ENCODE results near the gene AKT1. TPM values are rescaled to one million over a fixed set of nuclear protein-coding genes. Genes with fewer than 3 reads are reported as not detected.
A peak's percentile ranks its signal among the peaks of the same experiment; 100 is the strongest.

Gene AKT1
- total and polyA plus RNA-seq, 2 of the 13 experiments (the other 11 are each of a cell fraction or from before 2014, with no cell fraction given) = 96.2 to 116 TPM

GRCh38 chr14:104749111-104749649 lies 46.4 kb downstream of the AKT1 start (continued):
- TF ChIP-seq CHD4 (IDR thresholded peaks at IDR 0.05; ENCODE audit: borderline replicate concordance, low read length) (no peak), ZBTB7B (CRISPR knock-in tag; IDR thresholded peaks at IDR 0.05) (no peak), JUN (CRISPR knock-in tag; IDR thresholded peaks at IDR 0.05) (0 out of 2 replicates have a peak, but pooled peaks have one; percentile 50), ZNF326 (CRISPR knock-in tag; IDR thresholded peaks at IDR 0.05; ENCODE audit: borderline replicate concordance) (peak; percentile 80), ZNF841 (CRISPR knock-in tag; IDR thresholded peaks at IDR 0.05; ENCODE audit: borderline replicate concordance) (no peak), ZFAT (CRISPR knock-in tag; conservative IDR thresholded peaks at IDR 0.05) (no peak), FIP1L1 (IDR thresholded peaks at IDR 0.05; ENCODE audit: borderline replicate concordance, insufficient read depth, low read depth, low read length) (0 out of 2 replicates have a peak, but pooled peaks have one; percentile 86), MNT (IDR thresholded peaks at IDR 0.05) (0 out of 2 replicates have a peak, but pooled peaks have one; percentile 15), MXD3 (CRISPR knock-in tag; IDR thresholded peaks at IDR 0.05) (no peak), ZNF280D (CRISPR knock-in tag; IDR thresholded peaks at IDR 0.05) (peak; percentile 78; the same call in 1 of the 2 replicates)
- TF ChIP-seq, protein P1, sequence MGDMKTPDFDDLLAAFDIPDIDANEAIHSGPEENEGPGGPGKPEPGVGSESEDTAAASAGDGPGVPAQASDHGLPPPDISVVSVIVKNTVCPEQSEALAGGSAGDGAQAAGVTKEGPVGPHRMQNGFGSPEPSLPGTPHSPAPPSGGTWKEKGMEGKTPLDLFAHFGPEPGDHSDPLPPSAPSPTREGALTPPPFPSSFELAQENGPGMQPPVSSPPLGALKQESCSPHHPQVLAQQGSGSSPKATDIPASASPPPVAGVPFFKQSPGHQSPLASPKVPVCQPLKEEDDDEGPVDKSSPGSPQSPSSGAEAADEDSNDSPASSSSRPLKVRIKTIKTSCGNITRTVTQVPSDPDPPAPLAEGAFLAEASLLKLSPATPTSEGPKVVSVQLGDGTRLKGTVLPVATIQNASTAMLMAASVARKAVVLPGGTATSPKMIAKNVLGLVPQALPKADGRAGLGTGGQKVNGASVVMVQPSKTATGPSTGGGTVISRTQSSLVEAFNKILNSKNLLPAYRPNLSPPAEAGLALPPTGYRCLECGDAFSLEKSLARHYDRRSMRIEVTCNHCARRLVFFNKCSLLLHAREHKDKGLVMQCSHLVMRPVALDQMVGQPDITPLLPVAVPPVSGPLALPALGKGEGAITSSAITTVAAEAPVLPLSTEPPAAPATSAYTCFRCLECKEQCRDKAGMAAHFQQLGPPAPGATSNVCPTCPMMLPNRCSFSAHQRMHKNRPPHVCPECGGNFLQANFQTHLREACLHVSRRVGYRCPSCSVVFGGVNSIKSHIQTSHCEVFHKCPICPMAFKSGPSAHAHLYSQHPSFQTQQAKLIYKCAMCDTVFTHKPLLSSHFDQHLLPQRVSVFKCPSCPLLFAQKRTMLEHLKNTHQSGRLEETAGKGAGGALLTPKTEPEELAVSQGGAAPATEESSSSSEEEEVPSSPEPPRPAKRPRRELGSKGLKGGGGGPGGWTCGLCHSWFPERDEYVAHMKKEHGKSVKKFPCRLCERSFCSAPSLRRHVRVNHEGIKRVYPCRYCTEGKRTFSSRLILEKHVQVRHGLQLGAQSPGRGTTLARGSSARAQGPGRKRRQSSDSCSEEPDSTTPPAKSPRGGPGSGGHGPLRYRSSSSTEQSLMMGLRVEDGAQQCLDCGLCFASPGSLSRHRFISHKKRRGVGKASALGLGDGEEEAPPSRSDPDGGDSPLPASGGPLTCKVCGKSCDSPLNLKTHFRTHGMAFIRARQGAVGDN (CRISPR knock-in tag; IDR thresholded peaks at IDR 0.05) = peak; percentile 97
- TF ChIP-seq, protein P2, sequence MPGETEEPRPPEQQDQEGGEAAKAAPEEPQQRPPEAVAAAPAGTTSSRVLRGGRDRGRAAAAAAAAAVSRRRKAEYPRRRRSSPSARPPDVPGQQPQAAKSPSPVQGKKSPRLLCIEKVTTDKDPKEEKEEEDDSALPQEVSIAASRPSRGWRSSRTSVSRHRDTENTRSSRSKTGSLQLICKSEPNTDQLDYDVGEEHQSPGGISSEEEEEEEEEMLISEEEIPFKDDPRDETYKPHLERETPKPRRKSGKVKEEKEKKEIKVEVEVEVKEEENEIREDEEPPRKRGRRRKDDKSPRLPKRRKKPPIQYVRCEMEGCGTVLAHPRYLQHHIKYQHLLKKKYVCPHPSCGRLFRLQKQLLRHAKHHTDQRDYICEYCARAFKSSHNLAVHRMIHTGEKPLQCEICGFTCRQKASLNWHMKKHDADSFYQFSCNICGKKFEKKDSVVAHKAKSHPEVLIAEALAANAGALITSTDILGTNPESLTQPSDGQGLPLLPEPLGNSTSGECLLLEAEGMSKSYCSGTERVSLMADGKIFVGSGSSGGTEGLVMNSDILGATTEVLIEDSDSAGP (CRISPR knock-in tag; IDR thresholded peaks at IDR 0.05; ENCODE audit: borderline replicate concordance) = peak; percentile 67; the same call in 1 of the 2 replicates
- TF ChIP-seq, protein P3, sequence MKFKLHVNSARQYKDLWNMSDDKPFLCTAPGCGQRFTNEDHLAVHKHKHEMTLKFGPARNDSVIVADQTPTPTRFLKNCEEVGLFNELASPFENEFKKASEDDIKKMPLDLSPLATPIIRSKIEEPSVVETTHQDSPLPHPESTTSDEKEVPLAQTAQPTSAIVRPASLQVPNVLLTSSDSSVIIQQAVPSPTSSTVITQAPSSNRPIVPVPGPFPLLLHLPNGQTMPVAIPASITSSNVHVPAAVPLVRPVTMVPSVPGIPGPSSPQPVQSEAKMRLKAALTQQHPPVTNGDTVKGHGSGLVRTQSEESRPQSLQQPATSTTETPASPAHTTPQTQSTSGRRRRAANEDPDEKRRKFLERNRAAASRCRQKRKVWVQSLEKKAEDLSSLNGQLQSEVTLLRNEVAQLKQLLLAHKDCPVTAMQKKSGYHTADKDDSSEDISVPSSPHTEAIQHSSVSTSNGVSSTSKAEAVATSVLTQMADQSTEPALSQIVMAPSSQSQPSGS (CRISPR knock-in tag; IDR thresholded peaks at IDR 0.05) = no peak
- TF ChIP-seq, protein P4, sequence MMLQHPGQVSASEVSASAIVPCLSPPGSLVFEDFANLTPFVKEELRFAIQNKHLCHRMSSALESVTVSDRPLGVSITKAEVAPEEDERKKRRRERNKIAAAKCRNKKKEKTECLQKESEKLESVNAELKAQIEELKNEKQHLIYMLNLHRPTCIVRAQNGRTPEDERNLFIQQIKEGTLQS (CRISPR knock-in tag; IDR thresholded peaks at IDR 0.05) = no peak
